HCT116 (cell line): ENCODE data around the gene PDK2. TPM values are rescaled to one million over a fixed set of nuclear protein-coding genes. Genes with fewer than 3 reads are reported as not detected.

Experiments used
- ATAC-seq: fragments of 200-7000 bp; cut with Tn5 transposase; 2 replicates; pipeline ENCODE4 v1.9.1; 2020; ENCODE audit warnings: mild to moderate bottlenecking, moderate library complexity
- BruUV-seq: library from RNA; stranded (reverse); fragments of 400-500 nt; replicated peaks from 2 replicates; lab custom pipeline; 2021; lab: Mats Ljungman, UMichigan
- CTCF ChIA-PET: fragments of 300-600 bp; sonication (Branson Sonifier 250); formaldehyde crosslinking; loops from one replicate; lab custom pipeline; 2021; ENCODE audit warnings: antibody characterized with exemption; lab: Charles Lee
- POLR2A ChIA-PET: fragments of 300-600, 350-600 bp; sonication (Branson Sonifier 250); formaldehyde crosslinking; loops from one replicate; lab custom pipeline; 2021; ENCODE audit warnings: antibody characterized with exemption; lab: Charles Lee
- RAD21 ChIA-PET, 2 experiments: fragments of 300-600 bp; sonication (Branson Sonifier 250); formaldehyde crosslinking; loops; one replicate each; lab custom pipeline; 2023; ENCODE audit warnings: low total read pairs in 2 of 2; ENCODE audit not compliant: uncharacterized antibody in 2 of 2, unreplicated experiment in 2 of 2, low non-redundant PET in 1 of 2; lab: Charles Lee
- DNase-seq: peaks from one replicate; pipeline ENCODE4 v3.0.0-alpha.2; 2010; ENCODE audit warnings: low read depth, low spot score
- H2AFZ ChIP-seq: fragments of 200-600 bp; shearing (Covaris generic), sonication (generic); 2 replicates; pipeline ENCODE4 v1.6.1; 2017; ENCODE audit warnings: low read depth, mixed run types, mixed read lengths, antibody characterized with exemption, low read length; ENCODE audit not compliant: poor library complexity, severe bottlenecking
- H3K27ac ChIP-seq: 2 replicates; pipeline ENCODE4 v1.5.1; 2012; ENCODE audit warnings: low read depth, low read length
- H3K27me3 ChIP-seq: fragments of 200-600 bp; sonication (generic); 2 replicates; pipeline ENCODE4 v1.6.1; 2016; ENCODE audit warnings: mixed run types, low read length, mixed read lengths; ENCODE audit not compliant: insufficient read depth
- H3K36me3 ChIP-seq, 2 experiments: fragments of 200-500 bp in 1 of 2; fragments of 200-600 bp in 1 of 2; sonication (Bioruptor generic) in 1 of 2; sonication (generic) in 1 of 2; 2 replicates each; pipeline versions ENCODE4 v1.5.1 to v1.6.1; 2014 to 2016; ENCODE audit warnings: low read length in 2 of 2, inconsistent platforms in 1 of 2, mixed read lengths in 1 of 2, mixed run types in 1 of 2; ENCODE audit not compliant: insufficient read depth in 2 of 2, control insufficient read depth in 1 of 2
- H3K4me1 ChIP-seq, 2 experiments: fragments of 200-600 bp in 1 of 2; sonication (generic) in 1 of 2; 2 replicates each; pipeline versions ENCODE4 v1.5.1 to v1.6.1; 2012 to 2017; ENCODE audit warnings: low read length in 2 of 2, inconsistent platforms in 1 of 2, mild to moderate bottlenecking in 1 of 2, mixed read lengths in 1 of 2, mixed run types in 1 of 2, moderate library complexity in 1 of 2; ENCODE audit not compliant: insufficient read depth in 2 of 2, control insufficient read depth in 1 of 2
- H3K4me2 ChIP-seq: fragments of 200-600 bp; sonication (generic); 2 replicates; pipeline ENCODE4 v1.6.1; 2017; ENCODE audit warnings: mixed run types, low read length, mixed read lengths
- H3K4me3 ChIP-seq, 2 experiments: fragments of 200-600 bp in 1 of 2; sonication (generic) in 1 of 2; replicated peaks in 1 of 2; 2 replicates each; pipeline ENCODE4 v1.5.1; 2011 to 2016; ENCODE audit warnings: low read length in 2 of 2, control low read depth in 1 of 2, low read depth in 1 of 2, mild to moderate bottlenecking in 1 of 2, mixed read lengths in 1 of 2, mixed run types in 1 of 2
- H3K79me2 ChIP-seq: fragments of 200-600 bp; sonication (generic); 2 replicates; pipeline ENCODE4 v1.6.1; 2017; ENCODE audit warnings: mild to moderate bottlenecking, mixed run types, low read length, moderate library complexity, mixed read lengths; ENCODE audit not compliant: insufficient read depth
- H3K9ac ChIP-seq: fragments of 200-600 bp; sonication (generic); 2 replicates; pipeline ENCODE4 v1.6.1; 2016; ENCODE audit warnings: low read length, mixed read lengths
- H3K9me2 ChIP-seq: fragments of 200-600 bp; sonication (generic), shearing (Covaris generic); 2 replicates; pipeline ENCODE4 v1.6.1; 2017; ENCODE audit warnings: mixed run types, mild to moderate bottlenecking, moderate library complexity; ENCODE audit not compliant: insufficient read depth
- H3K9me3 ChIP-seq, 2 experiments: fragments of 200-500 bp in 1 of 2; fragments of 200-600 bp in 1 of 2; sonication (Bioruptor generic) in 1 of 2; sonication (generic) in 1 of 2; 2 replicates each; pipeline ENCODE4 v1.6.1; 2014 to 2017; ENCODE audit warnings: low read length in 2 of 2, mixed read lengths in 2 of 2, inconsistent platforms in 1 of 2, low read depth in 1 of 2, mild to moderate bottlenecking in 1 of 2, mixed run types in 1 of 2, moderate library complexity in 1 of 2; ENCODE audit not compliant: control insufficient read depth in 1 of 2, insufficient read depth in 1 of 2
- H4K20me1 ChIP-seq: fragments of 200-600 bp; sonication (generic), shearing (Covaris generic); 2 replicates; pipeline ENCODE4 v1.6.1; 2017; ENCODE audit warnings: mixed run types, mild to moderate bottlenecking, moderate library complexity; ENCODE audit not compliant: insufficient read depth
- ATF3 ChIP-seq: IDR thresholded peaks from 2 replicates; pipeline ENCODE4 v1.6.1; 2012
- CTCF ChIP-seq, 3 experiments: fragments of 200-600 bp in 1 of 3; sonication (generic) in 1 of 3; IDR thresholded peaks in 2 of 3; conservative IDR thresholded peaks in 1 of 3; 2 replicates each; pipeline ENCODE4 v1.5.1; 2012 to 2017; ENCODE audit warnings: low read depth in 2 of 3, low read length in 2 of 3, antibody characterized with exemption in 1 of 3, borderline replicate concordance in 1 of 3, control low read depth in 1 of 3, mild to moderate bottlenecking in 1 of 3, mixed read lengths in 1 of 3, mixed run types in 1 of 3, moderate library complexity in 1 of 3; ENCODE audit not compliant: insufficient read depth in 1 of 3
- EZH2 ChIP-seq: fragments of 200-600 bp; sonication (generic); IDR thresholded peaks from 2 replicates; pipeline ENCODE4 v1.6.1; 2017; ENCODE audit warnings: antibody characterized with exemption, mixed run types
- MAX ChIP-seq: IDR thresholded peaks from 2 replicates; pipeline ENCODE4 v1.6.1; 2012
- POLR2A ChIP-seq: IDR thresholded peaks from 2 replicates; pipeline ENCODE4 v1.7.0; 2011; ENCODE audit warnings: borderline replicate concordance; ENCODE audit not compliant: insufficient read depth, insufficient read length; ENCODE audit errors: extremely low read depth
- POLR2AphosphoS5 ChIP-seq: IDR thresholded peaks from 2 replicates; pipeline ENCODE4 v1.6.1; 2011; ENCODE audit warnings: mild to moderate bottlenecking, low read depth, low read length, moderate library complexity
- SIN3A ChIP-seq: IDR thresholded peaks from 2 replicates; pipeline ENCODE4 v1.6.1; 2012; ENCODE audit warnings: low read depth
- SP1 ChIP-seq: IDR thresholded peaks from 2 replicates; pipeline ENCODE4 v1.6.1; 2012; ENCODE audit warnings: low read depth
- SRF ChIP-seq: IDR thresholded peaks from 2 replicates; pipeline ENCODE4 v1.6.1; 2012; ENCODE audit warnings: low read depth
- TCF7L2 ChIP-seq: IDR thresholded peaks from 2 replicates; pipeline ENCODE4 v1.7.0; 2011; ENCODE audit warnings: borderline replicate concordance, inconsistent platforms; ENCODE audit not compliant: insufficient read depth, insufficient read length; ENCODE audit errors: extremely low read depth
- ZBTB33 ChIP-seq: IDR thresholded peaks from 2 replicates; pipeline ENCODE4 v1.6.1; 2011; ENCODE audit warnings: mild to moderate bottlenecking, low read length, moderate library complexity; ENCODE audit not compliant: insufficient replicate concordance; ENCODE audit errors: extremely low read depth
- ZFX ChIP-seq: fragments of 450-650 bp; IDR thresholded peaks from 2 replicates; pipeline ENCODE4 v1.6.1; 2017
- intact Hi-C: fragments of 100-400 bp; cut with micrococcal nuclease; formaldehyde crosslinking; loops from 2 replicates; pipeline ENCODE4 v1.10.0; 2022
- total RNA-seq: library from RNA; stranded (reverse); gene quantifications from one replicate; pipeline ENCODE4 v1.2.1, GENCODE V29; 2021; ENCODE audit not compliant: unreplicated experiment

PDK2 gene
- total RNA-seq, 1 experiment from 2014 or later = 39.1 TPM

- Histone ChIP-seq H3K4me3 (no peak overlapping the region), H3K9ac (no peak overlapping the region), H2AFZ (no peak overlapping the region), H3K9me3 (no peaks in the 10 kb centered on the region), H3K9me2 (no peaks in the 10 kb centered on the region), H3K4me2 (no peak overlapping the region), H3K27ac (no peak overlapping the region), H4K20me1 (no peaks in the 10 kb centered on the region), H3K27me3 (no peaks in the 10 kb centered on the region), H3K4me1 (peaks cover 44 to 59% of the 10 kb centered on the region in 2 experiments), H3K79me2 (0 out of 2 replicates have a peak, but pooled peaks cover 6% of the 10 kb centered on the region), H3K36me3 (peaks cover 0 to 7% of the 10 kb centered on the region in 2 experiments; a peak in 2 of 4 replicates)
- ATAC-seq (no peak), DNase-seq (no peak)
- intact Hi-C loops = no loop called here
- TF ChIP-seq EZH2 = no peak
- TF ChIP-seq ATF3 = no peak
- no peak for TF ChIP-seq ZBTB33
- TF ChIP-seq POLR2AphosphoS5 = no peak
- TF ChIP-seq CTCF (IDR thresholded peaks at IDR 0.05 in 2 of 3, conservative IDR thresholded peaks at IDR 0.05 in 1 of 3; ENCODE audit: borderline replicate concordance in 1 of 3, insufficient read depth in 1 of 3, low read depth in 2 of 3, low read length in 2 of 3) = no peak
- no peak for TF ChIP-seq SP1
- TF ChIP-seq ZFX = no peak
- no peak for TF ChIP-seq SRF
- no peak for TF ChIP-seq POLR2A
- no peak for TF ChIP-seq TCF7L2
- no peak for TF ChIP-seq SIN3A
- no peak for TF ChIP-seq MAX
- POLR2A ChIA-PET = no interaction called here
- CTCF ChIA-PET = interaction anchor here (0.9 kb wide), 1 partner anchor 16 kb away, joined by 3 read pairs; no protein-coding TSS in a partner anchor
- BruUV-seq = no TSS peak
- RAD21 ChIA-PET = no interaction called here
Observed at GRCh38 chr17:50098583-50098982, 3.4 kb downstream of the PDK2 start.
